ENCODE measurements around the gene TIMM17B.
A peak's percentile ranks its signal among the peaks of the same experiment; 100 is the strongest.

The TIMM17B gene

DNA sequence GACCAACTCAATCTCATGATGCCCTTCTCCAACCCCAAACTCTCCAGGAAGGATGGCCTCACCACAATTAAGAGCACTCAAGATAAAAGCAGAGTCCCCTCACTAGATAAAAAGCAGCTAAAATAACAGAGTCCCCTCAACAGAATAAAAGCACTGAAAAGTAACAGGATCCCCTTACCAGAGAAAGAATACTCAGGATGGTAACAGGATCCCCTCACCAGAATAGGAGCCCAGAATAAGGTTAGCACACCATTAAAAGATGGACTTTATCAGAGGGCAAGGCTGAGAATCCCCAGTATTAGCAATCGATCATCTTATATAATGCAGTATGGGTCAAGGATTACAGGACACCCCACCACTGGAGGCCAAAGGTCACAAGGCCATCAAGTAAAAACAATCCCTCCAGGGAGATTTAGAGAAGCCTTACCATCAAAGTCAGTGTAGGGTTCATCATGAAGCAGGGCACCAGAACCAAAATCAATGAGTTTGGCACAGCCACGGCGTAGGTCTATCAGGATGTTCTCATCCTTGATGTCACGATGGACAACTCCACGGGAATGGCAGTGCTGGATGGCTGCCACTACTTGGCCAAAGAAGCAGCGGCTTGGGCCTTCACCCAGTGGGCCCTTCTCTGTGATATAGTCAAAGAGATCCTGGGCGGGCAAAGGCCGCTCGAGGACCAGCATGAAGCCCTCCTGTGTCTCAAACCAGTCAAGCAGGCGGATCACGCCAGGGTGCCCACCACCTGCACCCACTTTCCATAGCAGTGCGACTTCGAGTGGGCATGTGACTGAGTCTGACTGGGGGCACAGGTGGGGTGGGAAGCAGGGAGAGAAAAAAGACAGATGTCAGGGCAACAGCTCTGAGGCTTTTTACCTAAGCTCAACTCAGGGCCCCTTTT lies 17.3 kb upstream of the TIMM17B start:
- Mint-ChIP-seq H3K4me1 (peaks cover 31% of the 10 kb centered on the region), H3K36me3 (ENCODE audit: low read depth) (no peaks in the 10 kb centered on the region), H3K9me3 (peaks cover 12% of the 10 kb centered on the region), H3K4me3 (peak overlapping the region in 1 of 3 experiments; percentile 8), H3K27ac (no peak overlapping the region), H3K27me3 (ENCODE audit: low read depth) (peaks cover 3% of the 10 kb centered on the region)
- TF ChIP-seq, protein P1, sequence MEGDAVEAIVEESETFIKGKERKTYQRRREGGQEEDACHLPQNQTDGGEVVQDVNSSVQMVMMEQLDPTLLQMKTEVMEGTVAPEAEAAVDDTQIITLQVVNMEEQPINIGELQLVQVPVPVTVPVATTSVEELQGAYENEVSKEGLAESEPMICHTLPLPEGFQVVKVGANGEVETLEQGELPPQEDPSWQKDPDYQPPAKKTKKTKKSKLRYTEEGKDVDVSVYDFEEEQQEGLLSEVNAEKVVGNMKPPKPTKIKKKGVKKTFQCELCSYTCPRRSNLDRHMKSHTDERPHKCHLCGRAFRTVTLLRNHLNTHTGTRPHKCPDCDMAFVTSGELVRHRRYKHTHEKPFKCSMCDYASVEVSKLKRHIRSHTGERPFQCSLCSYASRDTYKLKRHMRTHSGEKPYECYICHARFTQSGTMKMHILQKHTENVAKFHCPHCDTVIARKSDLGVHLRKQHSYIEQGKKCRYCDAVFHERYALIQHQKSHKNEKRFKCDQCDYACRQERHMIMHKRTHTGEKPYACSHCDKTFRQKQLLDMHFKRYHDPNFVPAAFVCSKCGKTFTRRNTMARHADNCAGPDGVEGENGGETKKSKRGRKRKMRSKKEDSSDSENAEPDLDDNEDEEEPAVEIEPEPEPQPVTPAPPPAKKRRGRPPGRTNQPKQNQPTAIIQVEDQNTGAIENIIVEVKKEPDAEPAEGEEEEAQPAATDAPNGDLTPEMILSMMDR (IDR thresholded peaks at IDR 0.05; ENCODE audit: unreplicated experiment in 3 of 3): no peak

DNA sequence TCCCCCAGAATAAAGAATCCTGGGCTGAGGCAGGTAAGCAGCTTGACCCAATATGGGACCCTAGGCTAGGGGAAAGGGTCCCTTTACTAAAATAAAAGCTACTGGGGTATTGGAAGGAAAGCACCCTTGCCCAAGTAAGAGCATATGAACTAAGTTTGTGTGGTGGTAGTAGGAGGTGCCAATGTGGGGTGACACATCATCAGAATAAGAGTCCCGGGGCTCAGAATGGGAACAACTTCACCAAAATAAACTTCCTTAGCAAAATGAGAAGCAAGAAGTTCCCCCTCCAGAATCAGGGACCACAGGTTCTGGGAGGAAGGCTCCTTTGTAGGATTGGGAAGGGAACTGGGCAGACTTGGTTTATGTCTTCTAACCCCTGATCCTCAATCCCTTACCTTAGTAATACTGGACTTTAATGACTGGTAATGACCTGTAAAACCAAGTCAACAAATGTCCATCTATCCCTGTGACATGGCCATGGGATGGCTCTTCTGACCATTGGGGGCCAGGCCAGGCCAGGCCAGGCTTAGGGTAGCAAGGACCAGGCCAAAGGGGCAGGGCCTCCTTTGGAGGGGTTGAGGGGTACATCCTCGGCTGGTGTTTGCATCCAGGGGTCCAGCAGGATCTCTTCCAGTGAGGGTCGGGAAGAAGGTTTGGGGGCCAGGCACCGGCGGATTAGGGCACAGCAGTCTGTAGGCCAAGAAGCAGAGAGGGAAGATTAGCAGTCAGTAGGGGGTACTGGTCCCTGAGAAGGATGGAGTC lies 16.2 kb upstream of the TIMM17B start:
- Mint-ChIP-seq H3K36me3 (ENCODE audit: low read depth) (no peaks in the 10 kb centered on the region), H3K27ac (no peak overlapping the region), H3K27me3 (ENCODE audit: low read depth) (peaks cover 3% of the 10 kb centered on the region), H3K9me3 (peaks cover 10% of the 10 kb centered on the region), H3K4me3 (no peak overlapping the region), H3K4me1 (peaks cover 21% of the 10 kb centered on the region)
- TF ChIP-seq, protein P1 (IDR thresholded peaks at IDR 0.05; ENCODE audit: unreplicated experiment in 3 of 3): no peak

DNA sequence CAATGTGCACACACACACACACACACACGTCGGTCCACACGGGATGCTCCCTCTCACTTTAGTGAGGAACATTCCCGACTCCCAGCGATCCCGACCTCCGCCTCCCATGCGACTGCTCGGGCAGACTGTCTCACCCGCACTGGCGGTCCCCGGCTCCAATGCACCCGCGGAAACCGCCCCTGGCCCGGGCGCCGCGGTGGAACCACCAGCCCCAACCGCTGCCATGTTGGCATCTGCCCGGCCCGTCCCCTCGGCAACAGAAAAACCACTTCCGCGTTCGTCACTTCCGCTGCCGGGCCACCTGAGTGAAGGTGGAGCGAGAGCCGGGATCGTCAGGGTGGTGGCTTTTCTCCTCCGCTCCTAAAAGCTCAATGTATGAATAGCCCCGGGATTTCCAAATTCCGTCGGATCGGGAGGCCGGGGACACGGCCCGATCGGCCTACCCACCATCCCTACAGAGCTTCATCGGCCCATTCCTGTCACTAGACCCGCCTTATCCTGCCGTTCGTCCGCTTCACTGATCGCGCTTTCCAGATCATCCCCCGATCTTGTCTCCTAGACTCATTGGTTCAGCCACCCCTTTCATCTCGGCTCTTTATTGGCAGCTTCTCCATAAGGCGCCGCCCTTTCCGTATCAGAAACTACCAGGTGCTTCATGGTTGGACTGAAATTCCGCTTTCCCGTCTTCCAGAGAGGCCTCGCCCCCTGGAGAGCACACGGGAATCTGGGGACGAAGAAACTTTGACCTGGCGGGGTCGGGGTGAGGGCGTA lies 14.0 kb upstream of the TIMM17B start, which contains the start of gene SLC35A2:
Gene SLC35A2 (minus strand): TSS at position 235 of the 771 bp plus-strand sequence. CDS start 10 bp downstream, at position 225.
- H3K27me3 Mint-ChIP-seq (ENCODE audit: low read depth): no peaks in the 10 kb centered on the region
- peak within 1 kb of the TSS; percentile 85 to 97 (median 92) for H3K27ac Mint-ChIP-seq
- peaks cover 14% of the 10 kb centered on the region for H3K4me1 Mint-ChIP-seq
- H3K9me3 Mint-ChIP-seq: peaks cover 6% of the 10 kb centered on the region
- H3K36me3 Mint-ChIP-seq (ENCODE audit: low read depth): peaks cover under 1% of the 10 kb centered on the region
- H3K4me3 Mint-ChIP-seq: peak within 1 kb of the TSS; percentile 93 to 95 (median 93)
- TF ChIP-seq, protein P1 (IDR thresholded peaks at IDR 0.05; ENCODE audit: unreplicated experiment in 3 of 3): no peak

DNA sequence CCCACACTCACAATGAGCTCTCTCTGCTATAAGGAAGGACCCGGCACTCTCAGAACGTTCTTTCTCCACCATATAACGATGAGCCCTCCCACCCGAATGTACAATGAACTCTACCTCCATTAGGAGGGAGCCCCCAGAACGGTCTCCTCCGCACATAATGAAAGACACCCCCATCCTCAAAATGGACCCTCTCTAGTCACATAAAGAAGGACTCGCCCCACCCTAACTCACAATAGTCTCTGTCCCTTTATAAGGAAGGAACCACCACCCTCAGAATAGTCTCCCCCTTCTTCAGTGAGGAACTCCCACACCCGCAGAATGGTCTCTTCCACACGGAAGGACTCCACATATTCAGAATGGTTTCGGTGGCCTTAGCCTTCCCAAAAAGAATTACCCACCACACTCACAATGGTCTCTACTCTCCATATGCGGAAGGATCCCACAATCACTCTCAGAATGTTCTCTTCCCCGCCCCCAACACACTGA lies 13.4 kb upstream of the TIMM17B start:
- Mint-ChIP-seq H3K4me3 (peak overlapping the region; percentile 93 to 95 (median 93)), H3K4me1 (peaks cover 14% of the 10 kb centered on the region), H3K36me3 (ENCODE audit: low read depth) (peaks cover 3% of the 10 kb centered on the region), H3K27ac (peak overlapping the region; percentile 85 to 97 (median 92)), H3K9me3 (peaks cover 6% of the 10 kb centered on the region), H3K27me3 (ENCODE audit: low read depth) (no peaks in the 10 kb centered on the region)
- TF ChIP-seq, protein P1 (IDR thresholded peaks at IDR 0.05; ENCODE audit: unreplicated experiment in 3 of 3): no peak

DNA sequence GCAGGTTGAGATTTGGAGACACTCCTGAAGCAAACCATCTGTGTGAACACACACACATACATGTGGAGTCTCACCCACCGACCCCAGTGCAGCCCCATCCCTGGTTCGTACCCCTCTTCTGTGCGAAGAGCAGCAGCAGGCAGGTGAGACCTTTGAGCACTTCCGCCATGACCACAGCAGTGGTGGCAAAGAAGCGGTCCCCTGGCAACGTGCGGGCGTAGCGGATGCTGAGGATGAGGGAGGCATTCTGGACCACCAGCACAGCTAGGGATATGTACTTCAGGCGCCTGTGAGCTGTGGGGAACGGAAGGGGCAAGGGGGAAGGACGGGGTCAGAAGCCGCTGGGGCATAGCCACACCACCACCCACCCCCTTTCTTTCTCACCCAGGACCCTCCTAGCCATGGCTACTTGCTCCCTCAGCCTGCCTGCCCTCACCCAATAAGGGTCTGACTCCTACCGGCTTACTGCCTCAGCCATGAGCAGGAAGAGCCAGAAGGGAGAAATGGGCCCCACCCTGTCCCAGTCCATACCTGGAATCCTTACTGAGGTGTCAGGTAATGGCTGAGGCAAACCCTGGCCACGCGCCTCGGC lies 12.2 kb upstream of the TIMM17B start:
- TF ChIP-seq, protein P1 (IDR thresholded peaks at IDR 0.05; ENCODE audit: unreplicated experiment in 3 of 3): no peak
- Mint-ChIP-seq H3K36me3 (ENCODE audit: low read depth) (peaks cover 3% of the 10 kb centered on the region), H3K27ac (no peak overlapping the region), H3K4me3 (peak overlapping the region; percentile 12 to 93 (median 45)), H3K9me3 (peaks cover 10% of the 10 kb centered on the region), H3K27me3 (ENCODE audit: low read depth) (no peaks in the 10 kb centered on the region), H3K4me1 (peaks cover 14% of the 10 kb centered on the region)
